COR-L47 (cell line): ENCODE measurements around the gene UNC119.

Experiments
- DNase-seq: peaks from one replicate; lab custom pipeline; 2025; lab: John Stamatoyannopoulos, UW

The UNC119 gene

GRCh38 chr17:28573040-28573380, 20.6 kb upstream of the UNC119 start:
- DNase-seq: no peak

- DNase-seq: no peak
Observed at GRCh38 chr17:28572259-28573039, 20.0 kb upstream of the UNC119 start.

- peak; percentile 91 for DNase-seq
Observed at GRCh38 chr17:28571361-28572122, 19.1 kb upstream of the UNC119 start, which contains the start of gene PIGS. PIGS (minus strand) TSS chr17:28571524; CDS start chr17:28571496, 28 bp downstream.

- DNase-seq: peak; percentile 43
Observed at GRCh38 chr17:28570716-28571360, 18.4 kb upstream of the UNC119 start.

- DNase-seq: no peak
Observed at GRCh38 chr17:28569446-28569845, 17.0 kb upstream of the UNC119 start.

- no peak for DNase-seq
Observed at GRCh38 chr17:28567604-28568003, 15.2 kb upstream of the UNC119 start.

GRCh38 chr17:28563475-28563874, 11.1 kb upstream of the UNC119 start:
- no peak for DNase-seq

GRCh38 chr17:28555022-28555421, 2.6 kb upstream of the UNC119 start:
- no peak for DNase-seq

- DNase-seq: no peak
Observed at GRCh38 chr17:28554565-28554964, 2.1 kb upstream of the UNC119 start.

GRCh38 chr17:28553000-28553505, 629 bp upstream of the UNC119 start:
- no peak for DNase-seq

GRCh38 chr17:28551421-28552175, 826 bp downstream of the UNC119 start:
- no peak for DNase-seq

GRCh38 chr17:28550858-28551257, 1.6 kb downstream of the UNC119 start:
- DNase-seq: no peak

- peak; percentile 31 for DNase-seq
Observed at GRCh38 chr17:28549236-28550132, 2.9 kb downstream of the UNC119 start.

- no peak for DNase-seq
Observed at GRCh38 chr17:28548417-28549130, 3.9 kb downstream of the UNC119 start.

- peak; percentile 27 for DNase-seq
Observed at GRCh38 chr17:28547623-28548416, 4.6 kb downstream of the UNC119 start.

- no peak for DNase-seq
Observed at GRCh38 chr17:28547096-28547622, 5.3 kb downstream of the UNC119 start.

- no peak for DNase-seq
Observed at GRCh38 chr17:28545787-28546415, 6.5 kb downstream of the UNC119 start.

GRCh38 chr17:28545141-28545503, 7.3 kb downstream of the UNC119 start:
- DNase-seq: no peak
